GM10847 (cell line): ENCODE measurements around the gene SLC13A4.

Experiments used
- POLR2A ChIP-seq: IDR thresholded peaks from 2 replicates; pipeline ENCODE4 v1.6.1; 2011; ENCODE audit not compliant: insufficient read length; ENCODE audit errors: extremely low read depth

SLC13A4 gene

GRCh38 chr7:135731131-135731530 is 3.1 kb upstream of the SLC13A4 start:
- TF ChIP-seq POLR2A = no peak

DNA sequence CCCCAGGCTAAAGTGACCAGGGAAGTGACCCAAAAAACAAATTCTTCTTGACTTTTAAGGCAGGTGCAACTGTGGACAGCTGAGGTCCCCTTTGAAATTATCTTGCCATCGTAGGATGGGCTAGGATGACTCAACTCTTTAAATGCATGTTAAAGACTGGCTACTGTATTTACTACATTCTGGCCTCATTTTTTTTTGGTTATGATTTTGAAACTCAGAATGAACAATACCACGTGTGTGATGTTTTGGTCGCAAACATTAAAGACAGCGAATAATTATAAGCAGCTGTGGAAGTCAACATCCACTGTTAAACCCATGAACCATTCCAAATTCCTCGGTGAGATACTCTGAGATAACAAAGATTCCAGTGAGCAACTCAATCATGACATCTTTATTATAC is 1.2 kb upstream of the SLC13A4 start:
- no peak for TF ChIP-seq POLR2A

GRCh38 chr7:135726911-135727673 is 894 bp downstream of the SLC13A4 start:
- TF ChIP-seq POLR2A = no peak

DNA sequence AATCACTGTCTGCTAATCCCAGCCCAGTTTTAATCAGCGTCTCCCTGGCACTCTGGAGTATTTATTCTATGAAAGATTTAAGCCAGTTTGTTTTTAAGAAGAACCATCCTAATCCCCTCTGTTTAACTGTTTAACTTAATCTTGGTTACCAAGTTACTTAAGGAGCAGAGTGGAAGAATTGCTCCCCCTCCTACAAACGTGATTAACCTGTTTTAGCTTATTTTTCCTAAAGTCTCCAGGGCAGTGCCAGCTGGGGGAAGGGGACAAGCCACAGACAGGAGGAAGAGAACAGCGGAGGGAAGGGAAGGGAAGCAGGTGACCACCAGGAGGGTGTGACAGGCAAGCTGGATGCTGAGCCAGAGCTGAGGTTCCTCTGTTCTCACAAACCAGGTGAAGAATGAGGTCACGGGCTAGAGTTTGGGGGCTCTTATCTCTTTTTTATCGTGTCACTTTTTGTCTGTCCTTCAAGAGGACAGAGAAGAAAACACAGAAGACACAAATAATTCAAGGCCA is 1.7 kb downstream of the SLC13A4 start:
- no peak for TF ChIP-seq POLR2A

- TF ChIP-seq POLR2A = no peak
These were observed 4.6 kb downstream of the SLC13A4 start for GRCh38 chr7:135723411-135723810.

GRCh38 chr7:135721198-135721820 is 6.7 kb downstream of the SLC13A4 start:
- no peak for TF ChIP-seq POLR2A

DNA sequence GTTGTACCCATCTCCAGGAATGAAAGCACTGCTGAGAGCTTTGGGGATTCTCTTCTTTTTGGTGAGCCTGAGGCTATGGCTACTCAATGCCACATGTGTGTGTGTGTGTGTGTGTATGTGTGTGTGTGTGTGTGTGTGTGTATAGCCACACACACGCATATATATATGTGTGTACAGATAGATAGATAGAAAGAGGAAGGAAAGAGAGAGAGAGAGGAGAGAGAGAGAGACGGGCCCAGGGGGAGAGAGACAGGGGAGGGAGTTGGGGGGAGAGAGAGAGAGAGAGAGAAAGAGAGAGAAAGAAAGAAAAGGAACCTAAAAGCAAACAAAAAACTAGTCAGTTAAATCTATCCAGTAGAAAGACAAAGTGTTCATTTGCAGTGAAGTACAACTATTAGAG is 8.3 kb downstream of the SLC13A4 start:
- TF ChIP-seq POLR2A = no peak

GRCh38 chr7:135718794-135719437 is 9.1 kb downstream of the SLC13A4 start:
- TF ChIP-seq POLR2A = no peak

GRCh38 chr7:135718219-135718618 is 9.8 kb downstream of the SLC13A4 start:
- TF ChIP-seq POLR2A = no peak

- no peak for TF ChIP-seq POLR2A
These were observed 10.3 kb downstream of the SLC13A4 start for GRCh38 chr7:135717693-135718092.

DNA sequence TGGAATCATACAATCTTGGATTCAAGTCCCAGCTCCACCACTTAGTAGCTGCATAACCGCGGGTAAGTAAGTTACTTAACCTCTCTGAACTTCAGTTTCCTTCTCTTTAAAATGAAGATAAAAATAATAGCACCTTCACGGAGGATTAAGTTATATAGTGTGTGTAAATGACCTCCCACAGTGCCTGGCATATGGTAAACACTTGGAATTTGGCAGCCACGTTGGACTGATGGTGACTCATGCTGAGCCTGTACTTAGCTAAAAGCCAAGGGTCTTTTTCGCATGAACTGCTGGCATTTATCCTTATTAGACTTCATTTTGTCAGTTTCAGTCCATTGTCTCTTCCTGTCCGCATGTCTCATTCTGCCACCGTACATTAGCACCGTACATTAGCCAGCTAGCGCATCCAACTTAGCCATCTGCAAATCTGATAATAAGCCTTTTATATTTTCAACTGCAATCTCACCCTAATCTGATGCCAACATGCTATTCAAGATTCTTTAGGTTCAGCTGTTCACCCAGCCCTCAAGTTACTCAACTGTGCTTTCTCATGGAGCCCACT is 11.2 kb downstream of the SLC13A4 start:
- no peak for TF ChIP-seq POLR2A

- TF ChIP-seq POLR2A = no peak
These were observed 12.3 kb downstream of the SLC13A4 start for GRCh38 chr7:135715673-135716072.

GRCh38 chr7:135715055-135715522 is 12.9 kb downstream of the SLC13A4 start:
- no peak for TF ChIP-seq POLR2A

GRCh38 chr7:135714534-135715009 is 13.4 kb downstream of the SLC13A4 start:
- TF ChIP-seq POLR2A = no peak

- TF ChIP-seq POLR2A = no peak
These were observed 14.0 kb downstream of the SLC13A4 start for GRCh38 chr7:135713836-135714470.
